ENCODE measurements around the gene RNPS1.

RNPS1 gene

GRCh38 chr16:2298621-2299020 is 30.7 kb upstream of the RNPS1 start:
- CTCF ChIA-PET, result interaction anchor here (1.1 to 3.3 kb wide), 3 partner anchors 28 to 203 kb away, joined by 3 to 10 read pairs (median 5); no protein-coding TSS in a partner anchor
- no peak for TF ChIP-seq CTCF (IDR thresholded peaks at IDR 0.05; ENCODE audit: control extremely low read depth, extremely low read depth, low read depth, missing control alignments)
- no peak for DNase-seq (ENCODE audit: extremely low spot score)
- POLR2A ChIA-PET, result no interaction called here

GRCh38 chr16:2297506-2297860 is 29.6 kb upstream of the RNPS1 start:
- no peak for TF ChIP-seq CTCF (IDR thresholded peaks at IDR 0.05; ENCODE audit: control extremely low read depth, extremely low read depth, low read depth, missing control alignments)
- DNase-seq (ENCODE audit: extremely low spot score), result no peak
- CTCF ChIA-PET, result interaction anchor here (0.7 to 3.3 kb wide), 8 partner anchors 20 to 204 kb away, joined by 3 to 10 read pairs (median 4); no protein-coding TSS in a partner anchor
- POLR2A ChIA-PET, result no interaction called here

GRCh38 chr16:2296661-2297505 is 29.0 kb upstream of the RNPS1 start:
- ChIA-PET POLR2A (no interaction called here), CTCF (interaction anchor here (0.7 to 3.3 kb wide), 6 partner anchors 21 to 204 kb away, joined by 3 to 10 read pairs (median 4); no protein-coding TSS in a partner anchor)
- TF ChIP-seq CTCF (IDR thresholded peaks at IDR 0.05; ENCODE audit: control extremely low read depth, extremely low read depth, low read depth, missing control alignments), result peak; percentile 61
- DNase-seq (ENCODE audit: extremely low spot score), result peak; percentile 55

GRCh38 chr16:2295056-2295798 is 27.3 kb upstream of the RNPS1 start:
- ChIA-PET POLR2A (no interaction called here), CTCF (interaction anchor here (0.7 to 1.5 kb wide), 3 partner anchors 8 to 206 kb away, joined by 3 to 6 read pairs (median 5); no protein-coding TSS in a partner anchor)
- no peak for TF ChIP-seq CTCF (IDR thresholded peaks at IDR 0.05; ENCODE audit: control extremely low read depth, extremely low read depth, low read depth, missing control alignments)

GRCh38 chr16:2292221-2292620 is 24.3 kb upstream of the RNPS1 start:
- no peak for TF ChIP-seq CTCF (IDR thresholded peaks at IDR 0.05; ENCODE audit: control extremely low read depth, extremely low read depth, low read depth, missing control alignments)
- POLR2A ChIA-PET, result no interaction called here
- DNase-seq (ENCODE audit: extremely low spot score), result no peak
- CTCF ChIA-PET, result no interaction called here

More at GRCh38 chr16:2295056-2295798, 27.3 kb upstream of the RNPS1 start:
- peak; percentile 52 for DNase-seq (ENCODE audit: extremely low spot score)

GRCh38 chr16:2289282-2289681 is 21.4 kb upstream of the RNPS1 start:
- ChIA-PET CTCF (interaction anchor here (1.5 kb wide), 1 partner anchor 10 kb away, joined by 4 read pairs; no protein-coding TSS in a partner anchor), POLR2A (no interaction called here)
- TF ChIP-seq CTCF (IDR thresholded peaks at IDR 0.05; ENCODE audit: control extremely low read depth, extremely low read depth, low read depth, missing control alignments), result no peak
- DNase-seq (ENCODE audit: extremely low spot score), result no peak

Measured in GM10248 (cell line).